ENCODE data around the gene NUP35.

Gene NUP35, protein sequence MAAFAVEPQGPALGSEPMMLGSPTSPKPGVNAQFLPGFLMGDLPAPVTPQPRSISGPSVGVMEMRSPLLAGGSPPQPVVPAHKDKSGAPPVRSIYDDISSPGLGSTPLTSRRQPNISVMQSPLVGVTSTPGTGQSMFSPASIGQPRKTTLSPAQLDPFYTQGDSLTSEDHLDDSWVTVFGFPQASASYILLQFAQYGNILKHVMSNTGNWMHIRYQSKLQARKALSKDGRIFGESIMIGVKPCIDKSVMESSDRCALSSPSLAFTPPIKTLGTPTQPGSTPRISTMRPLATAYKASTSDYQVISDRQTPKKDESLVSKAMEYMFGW

DNA sequence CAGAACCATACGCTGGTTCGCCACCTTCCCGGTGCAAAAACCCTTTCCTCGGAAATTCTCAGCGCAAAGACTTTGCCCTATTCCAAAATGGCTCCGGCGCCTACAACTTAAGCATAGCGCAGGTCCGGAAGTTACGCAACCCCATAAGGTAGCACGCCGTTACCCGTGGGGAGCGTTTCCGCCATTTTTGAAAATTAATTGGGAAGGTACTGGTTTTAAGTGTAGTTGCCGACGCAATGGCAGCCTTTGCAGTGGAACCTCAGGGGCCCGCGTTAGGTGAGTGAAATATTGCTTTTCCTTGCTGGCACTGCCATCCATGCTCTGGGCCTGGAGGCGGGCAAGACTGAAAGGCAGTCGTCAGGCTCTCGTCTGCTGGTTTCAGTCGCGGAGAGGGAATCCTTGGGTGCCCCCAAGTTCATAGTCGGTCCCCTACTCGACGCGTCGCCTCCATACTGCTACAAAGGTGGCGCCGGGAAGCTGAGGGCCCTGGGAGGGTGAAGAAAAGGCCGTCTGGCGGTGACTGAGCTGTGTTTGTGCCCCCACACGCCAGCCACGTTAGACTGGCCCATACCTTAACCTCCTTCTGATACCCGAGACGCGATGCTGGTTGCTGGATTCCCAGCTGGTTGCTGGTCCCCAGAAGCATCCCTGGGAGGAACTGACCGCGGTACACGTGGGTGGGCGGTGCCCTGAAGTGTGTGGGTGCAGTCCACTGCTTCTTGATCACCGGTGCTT, at the start of gene NUP35:
TSS of gene NUP35 (plus strand) at position 222 of the 735 bp plus-strand sequence. CDS start at position 237, 15 bp downstream.
- DNase-seq: peak; percentile 87

DNA sequence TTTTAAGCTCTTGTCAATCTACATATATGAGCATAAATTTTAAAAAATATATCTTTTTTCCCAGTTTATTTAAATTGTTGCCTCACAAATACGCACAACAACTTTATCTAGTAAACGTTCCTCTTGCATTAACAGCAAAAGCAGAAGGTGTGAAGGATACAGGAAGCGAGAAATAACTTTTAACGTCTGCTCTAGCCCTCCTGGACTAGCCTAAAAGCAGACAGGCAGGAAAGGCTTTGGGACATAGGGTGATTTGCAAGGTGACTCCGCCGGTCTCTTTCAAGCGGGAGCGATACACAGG, 46.1 kb upstream of the NUP35 start:
- DNase-seq: no peak

DNA sequence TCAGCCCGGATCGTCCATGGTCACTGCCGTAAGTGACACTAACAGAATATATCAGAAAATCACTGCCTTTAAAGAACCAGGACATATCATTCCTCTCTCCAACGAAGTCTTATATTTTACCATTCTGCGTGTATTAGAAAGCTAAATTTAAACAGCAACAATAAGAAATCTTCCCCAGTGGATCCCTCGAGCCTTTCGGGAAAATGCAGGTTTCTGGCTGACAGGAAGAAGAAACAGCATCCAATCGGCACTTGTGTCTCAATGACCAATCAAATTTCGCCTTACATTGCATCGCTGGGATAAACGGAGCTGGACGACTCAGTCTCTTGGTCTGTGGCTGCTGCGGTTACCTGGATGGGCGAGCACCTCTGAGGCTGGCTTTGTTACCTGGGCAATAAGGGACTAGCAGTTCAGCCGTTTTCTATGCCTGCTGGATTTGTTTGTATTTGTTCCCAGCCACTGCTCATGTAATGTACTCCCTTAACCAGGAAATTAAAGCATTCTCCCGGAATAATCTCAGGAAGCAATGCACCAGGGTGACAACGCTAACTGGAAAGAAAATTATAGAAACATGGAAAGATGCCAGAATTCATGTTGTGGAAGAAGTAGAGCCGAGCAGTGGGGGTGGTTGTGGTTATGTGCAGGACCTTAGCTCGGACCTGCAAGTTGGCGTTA, 45.6 kb upstream of the NUP35 start, which contains the start of gene DUSP19:
TSS of gene DUSP19 (plus strand) at position 284 of the 675 bp plus-strand sequence. CDS start at position 471, 187 bp downstream.
- peak; percentile 96 for DNase-seq

DNA sequence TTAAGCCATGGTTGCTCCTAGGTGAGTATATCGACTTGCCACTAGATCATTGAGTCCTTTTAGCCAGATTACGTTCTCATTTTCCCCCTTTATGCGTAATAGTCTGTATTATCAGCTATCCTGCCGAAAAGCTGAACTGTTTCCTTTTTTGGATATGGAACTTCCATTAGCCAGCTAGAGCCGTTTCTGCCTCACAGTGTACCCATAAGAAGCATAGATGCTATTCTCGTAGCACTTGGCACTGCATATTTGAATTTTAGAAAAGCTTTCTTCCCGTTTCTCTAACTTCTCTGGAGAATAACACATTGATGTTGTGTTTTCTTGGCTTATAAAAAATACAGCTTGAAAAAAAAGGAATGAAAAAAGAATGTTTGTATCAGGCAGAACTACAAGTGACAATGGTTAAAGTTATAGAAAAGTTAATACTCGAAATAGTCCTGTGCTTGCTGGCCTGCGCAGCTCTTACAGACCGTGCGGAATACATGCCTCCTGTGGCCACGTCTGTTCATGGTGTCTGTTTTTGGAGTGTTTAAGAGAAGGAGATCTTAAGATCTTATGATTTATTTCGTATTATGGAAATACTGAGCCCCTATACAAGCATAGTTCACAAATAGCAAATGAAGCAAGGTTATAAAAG, 45.0 kb upstream of the NUP35 start:
- DNase-seq: peak; percentile 60

DNA sequence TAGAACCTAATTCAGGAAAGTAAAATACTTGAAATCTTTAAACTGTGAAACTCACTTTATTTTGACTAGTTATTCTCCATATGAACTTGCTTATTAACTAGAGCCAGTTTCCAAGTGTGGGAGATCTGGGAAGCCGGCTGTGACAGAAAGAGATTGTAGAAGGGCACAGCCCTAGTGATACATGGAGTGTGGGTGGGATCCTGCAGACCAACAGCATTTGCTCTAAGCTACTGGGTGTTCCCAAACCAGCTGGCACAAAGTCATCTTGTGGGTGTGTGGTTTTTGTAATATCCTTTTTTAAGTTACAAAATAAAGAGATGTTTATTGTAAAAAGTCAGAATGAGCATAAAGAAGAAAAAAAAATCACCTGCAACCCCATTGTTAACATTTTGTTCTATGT, 42.3 kb upstream of the NUP35 start:
- DNase-seq: no peak

DNA sequence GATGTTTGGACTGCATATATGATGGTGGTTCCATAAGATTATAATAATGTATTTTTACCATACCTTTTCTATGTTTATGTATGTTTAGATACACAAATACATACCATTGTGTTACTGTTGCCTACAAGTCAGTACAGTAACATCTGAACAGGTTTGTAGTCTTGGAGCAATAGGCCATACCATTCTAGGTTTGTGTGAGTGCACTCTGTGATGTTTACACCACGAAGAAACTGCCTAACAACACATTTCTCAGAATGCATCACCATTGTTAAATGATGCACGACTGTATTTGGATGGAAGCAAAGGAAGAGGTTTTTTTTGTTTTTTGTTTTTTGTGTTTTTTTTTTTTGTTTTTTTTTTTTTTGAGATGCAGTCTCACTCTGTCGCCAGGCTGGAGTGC, 36.2 kb upstream of the NUP35 start:
- no peak for DNase-seq

DNA sequence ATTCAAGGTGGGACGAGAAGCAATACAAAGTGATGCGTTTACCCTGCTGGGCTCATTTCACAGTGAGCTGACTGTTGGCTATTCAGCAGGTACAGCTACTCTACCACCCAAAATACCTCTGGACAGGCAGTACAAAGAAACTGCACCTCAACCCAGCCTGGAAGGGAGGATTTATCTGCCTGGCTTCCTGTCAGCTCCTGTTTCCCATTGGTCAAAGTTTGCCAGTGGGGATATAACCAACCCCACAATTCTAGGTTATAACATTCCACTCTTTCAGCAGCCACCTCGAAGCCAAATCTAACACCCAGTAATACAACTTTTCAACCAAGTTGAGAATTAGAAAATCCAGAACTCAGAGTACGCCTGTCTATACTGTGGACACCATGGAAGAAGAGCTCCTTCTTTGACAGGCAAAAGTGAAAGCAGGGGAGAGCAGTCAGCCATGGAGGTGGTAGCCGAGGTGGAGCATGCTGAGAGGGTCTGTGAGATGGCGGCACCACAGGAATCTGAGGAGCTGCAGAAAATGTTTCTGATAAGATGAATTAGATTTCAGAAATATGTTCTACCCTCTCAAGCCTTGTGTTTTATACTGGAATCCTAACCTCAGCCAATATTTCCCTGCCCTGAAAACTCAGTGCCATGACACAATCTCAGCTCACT, 34.9 kb upstream of the NUP35 start:
- no peak for DNase-seq

DNA sequence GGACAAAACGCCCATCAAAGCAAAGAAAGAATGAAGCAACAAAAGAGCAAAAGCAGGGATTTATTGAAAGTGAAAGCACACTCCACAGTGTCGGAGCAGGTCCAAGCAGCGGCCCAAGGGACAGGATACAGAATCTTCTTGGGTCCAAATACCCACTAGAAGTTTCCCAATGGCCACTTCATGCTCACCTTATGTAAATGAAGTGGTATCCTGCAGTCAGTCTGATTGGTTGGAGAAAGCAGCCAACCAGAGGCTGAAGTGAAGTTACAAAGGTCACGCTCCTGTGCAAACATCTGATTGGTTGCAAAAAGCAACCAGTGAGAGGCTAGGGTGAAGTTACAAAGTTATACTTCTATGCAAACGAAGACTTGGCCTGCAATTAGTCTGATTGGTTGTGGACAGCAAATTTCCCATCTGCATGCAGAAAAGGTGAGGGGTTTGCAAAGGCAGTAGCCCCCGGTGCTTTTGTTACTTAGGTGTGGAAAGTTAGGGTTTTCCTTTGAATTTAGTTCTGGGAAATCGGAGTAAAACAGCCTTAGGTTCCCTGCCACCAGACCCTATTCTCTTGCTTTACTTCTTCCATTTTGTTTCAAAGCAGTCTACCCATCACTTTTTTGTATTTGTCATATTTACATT, 32.8 kb upstream of the NUP35 start:
- DNase-seq: no peak

DNA sequence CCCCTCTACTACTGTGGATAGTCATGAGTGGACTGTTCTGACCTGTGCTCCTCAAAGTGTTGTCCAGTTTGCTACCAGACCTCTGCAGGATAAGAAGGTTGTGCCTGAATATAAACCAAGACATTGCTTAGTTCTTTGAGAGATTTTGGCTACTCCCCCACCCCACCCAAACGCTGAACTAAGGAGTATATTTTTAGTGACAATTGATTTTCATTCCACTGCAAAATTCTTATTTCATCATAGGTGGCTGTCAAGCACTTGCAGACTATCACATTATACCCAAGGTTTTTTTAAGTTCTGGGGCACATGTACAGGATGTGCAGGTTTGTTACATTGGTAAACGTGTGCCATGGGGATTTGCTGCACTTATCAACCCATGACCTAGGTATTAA, 32.3 kb upstream of the NUP35 start:
- no peak for DNase-seq

DNA sequence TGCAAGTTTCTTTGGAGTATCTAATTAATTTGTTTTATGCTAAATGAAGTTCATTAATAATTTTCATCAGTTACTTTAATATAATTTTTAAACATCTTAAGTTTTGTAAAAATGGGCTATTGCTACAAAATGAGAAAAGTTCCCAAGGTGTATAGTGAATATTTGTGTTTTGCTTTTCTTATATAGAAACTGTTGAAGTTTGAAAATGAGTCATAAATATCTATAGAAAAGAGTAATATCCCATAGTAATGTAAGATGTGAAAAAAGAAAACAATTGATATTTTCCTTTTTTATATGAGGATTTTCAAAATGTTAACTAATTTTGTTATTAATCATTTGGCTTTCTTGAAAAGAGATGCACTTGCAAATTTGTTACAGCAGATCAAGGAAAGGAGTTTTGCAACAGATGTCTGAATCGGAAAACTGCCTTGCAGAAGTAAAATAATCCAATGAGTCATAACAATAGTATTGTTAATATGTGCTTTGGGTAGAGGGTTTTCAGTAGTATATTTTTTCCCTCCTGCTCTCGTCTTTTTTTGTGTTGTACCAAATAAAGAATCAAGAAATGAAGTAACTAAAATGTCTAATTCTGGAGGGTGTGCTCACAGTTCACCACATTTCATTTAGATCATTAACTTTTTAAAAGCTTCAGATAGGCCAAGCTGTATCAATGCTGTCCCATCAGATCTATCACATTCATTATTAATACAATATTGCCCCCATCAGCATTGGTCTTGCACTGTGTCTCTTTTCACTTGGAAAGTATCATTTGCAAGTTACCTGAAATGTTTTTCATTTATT, 30.2 kb upstream of the NUP35 start:
- DNase-seq: no peak

DNA sequence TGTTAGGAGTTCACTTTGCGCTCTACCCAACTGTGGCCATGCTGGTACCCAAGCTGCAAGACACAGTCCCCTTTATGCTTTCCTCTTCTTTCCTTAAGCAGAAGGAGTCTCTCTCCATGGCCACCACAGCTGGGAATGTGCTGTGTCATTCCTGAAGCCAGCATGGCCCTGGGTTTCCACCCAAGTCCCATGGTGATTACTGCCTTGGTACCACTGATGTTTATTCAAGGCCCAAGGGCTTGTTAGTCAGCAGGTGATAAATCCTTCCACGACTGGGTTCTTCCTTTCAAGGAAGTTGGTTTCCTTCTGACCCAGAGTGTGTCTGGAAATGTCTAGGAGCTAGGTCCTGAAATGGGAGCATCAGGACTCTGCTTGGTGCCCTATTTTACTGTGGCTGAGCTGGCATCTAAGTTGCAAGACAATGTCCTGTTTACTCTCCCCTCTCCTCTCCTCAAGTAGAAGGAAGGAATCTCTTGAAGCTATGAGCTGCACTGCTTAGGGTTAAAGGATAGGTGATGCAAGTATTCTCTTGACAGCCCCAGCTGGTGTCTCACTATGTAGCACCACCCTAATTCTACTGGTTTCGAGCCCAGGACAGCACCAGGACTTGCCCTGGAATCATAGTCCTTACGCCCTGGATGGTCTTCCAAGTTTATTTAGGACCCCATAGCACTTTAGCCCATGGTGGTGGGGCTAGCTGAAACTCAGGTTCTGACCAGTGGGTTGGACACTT, 18.7 kb upstream of the NUP35 start:
- DNase-seq: no peak

DNA sequence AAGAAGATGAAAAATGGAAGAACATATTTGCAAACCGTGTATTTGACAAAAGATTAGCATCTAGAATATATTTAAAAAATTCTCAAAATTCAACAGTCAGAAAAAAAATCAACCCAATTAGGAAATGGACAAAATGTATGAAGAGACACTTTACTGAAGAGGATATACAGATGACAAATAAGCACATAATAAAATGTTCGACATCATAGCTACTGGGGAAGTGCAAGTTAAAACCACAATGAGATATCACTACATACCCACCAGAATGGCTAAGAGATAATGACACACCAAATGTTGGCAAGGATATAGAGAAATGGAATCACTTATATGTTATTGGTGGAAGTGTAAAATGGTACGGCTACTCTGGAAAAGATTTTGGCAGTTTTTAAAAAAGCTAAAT, 11.7 kb upstream of the NUP35 start:
- no peak for DNase-seq

DNA sequence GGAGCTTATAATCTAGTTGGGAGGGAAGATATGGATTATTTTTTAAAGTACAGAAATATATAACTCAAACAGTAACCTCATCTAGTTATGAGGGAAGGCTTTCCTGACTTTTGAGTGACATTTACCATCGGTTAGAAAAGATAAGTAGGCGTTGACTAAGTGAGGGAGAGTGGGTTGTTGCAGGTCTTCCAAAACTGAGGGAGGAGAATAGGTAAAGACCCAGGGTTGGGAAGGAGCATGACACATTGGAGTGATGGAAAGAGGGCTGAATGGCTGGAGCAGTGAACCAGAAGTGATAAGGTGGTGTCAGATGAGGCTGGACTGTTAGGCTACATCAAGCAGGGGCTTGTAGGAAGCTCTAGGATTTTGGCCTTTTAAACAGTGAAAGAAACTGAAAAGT, 10.6 kb upstream of the NUP35 start:
- DNase-seq: no peak

DNA sequence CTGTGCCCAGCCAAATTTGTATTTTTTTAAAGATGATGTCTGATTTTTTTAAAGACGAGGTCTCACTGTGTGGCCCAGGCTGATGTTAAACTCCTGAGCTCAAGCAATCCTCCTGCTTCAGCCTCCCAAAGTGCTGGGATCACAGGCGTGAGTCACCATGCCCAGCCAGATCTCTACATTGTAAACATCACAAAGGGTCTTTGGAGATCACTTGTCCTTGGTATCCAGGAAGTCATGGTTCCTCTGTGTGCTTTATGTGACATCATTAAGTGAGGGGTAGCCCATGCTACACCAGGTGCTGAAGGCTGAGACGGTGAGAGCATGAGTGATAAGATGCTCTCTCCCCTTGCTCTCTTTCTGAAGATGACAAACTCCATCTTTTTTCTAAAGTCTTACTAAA, 7.0 kb upstream of the NUP35 start:
- no peak for DNase-seq

DNA sequence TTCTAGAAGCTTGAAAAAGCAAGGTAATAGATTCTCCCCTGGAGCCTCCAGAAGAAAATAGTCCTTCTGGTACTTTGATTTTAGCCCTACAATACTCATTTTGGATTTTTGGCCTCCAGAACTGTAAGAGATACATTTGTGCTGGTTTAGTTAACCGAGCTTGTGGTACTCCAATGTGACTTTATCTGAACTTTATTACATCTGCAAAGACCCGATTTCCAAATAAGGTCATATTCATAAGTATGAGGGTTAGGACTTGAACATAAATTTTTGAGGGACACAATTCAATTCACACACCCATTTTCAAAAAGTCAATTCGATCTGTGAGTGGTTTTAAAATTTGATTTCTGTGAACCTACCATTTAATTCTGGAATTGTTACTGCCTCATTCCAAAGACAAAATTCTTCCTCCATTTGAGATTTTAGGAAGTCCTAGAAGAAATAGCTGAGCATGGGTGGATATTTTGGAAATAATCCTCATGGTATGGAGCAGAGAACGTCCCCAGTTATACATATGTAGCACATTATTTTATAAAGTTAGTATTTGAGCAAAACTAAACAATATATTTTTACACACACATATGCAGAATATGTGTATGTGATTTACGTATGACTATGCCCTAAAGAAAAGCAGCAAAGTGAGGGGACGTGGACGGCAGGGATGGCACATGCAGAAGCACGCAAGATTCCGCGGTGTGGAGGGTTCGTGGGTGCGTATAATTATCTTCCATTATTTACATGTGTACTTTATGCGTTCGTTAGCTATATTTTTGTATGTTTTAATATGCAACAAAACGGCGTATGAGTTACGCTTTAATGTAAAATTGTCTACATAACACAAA, 905 bp upstream of the NUP35 start:
- no peak for DNase-seq

DNA sequence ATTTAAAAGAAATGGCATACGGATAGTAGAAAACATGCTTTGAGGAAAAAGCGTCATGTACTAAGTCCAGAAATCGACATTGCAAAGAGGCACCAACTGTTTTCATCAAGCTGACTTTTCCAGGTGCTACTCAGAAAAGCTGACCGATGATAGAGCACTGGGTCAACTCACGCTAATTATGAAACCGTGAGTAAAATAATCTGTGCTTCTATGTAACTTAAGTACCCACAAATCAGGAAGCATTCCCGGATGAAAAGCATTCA, 353 bp upstream of the NUP35 start:
- no peak for DNase-seq

DNA sequence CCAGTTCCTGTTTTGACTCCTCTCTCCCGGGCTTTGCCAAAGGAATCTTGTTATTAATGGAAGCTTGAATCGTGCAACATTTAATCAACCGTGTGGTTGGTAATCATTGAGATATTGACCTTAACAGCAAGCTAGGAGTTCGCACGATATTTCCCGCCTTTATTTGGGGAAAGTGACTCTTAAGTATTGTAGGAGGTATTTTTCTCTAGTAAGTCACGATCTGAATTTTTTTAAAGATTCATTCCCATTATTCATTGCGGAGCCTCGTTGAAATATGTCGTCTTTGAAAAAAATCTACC, 663 bp downstream of the NUP35 start:
- no peak for DNase-seq

DNA sequence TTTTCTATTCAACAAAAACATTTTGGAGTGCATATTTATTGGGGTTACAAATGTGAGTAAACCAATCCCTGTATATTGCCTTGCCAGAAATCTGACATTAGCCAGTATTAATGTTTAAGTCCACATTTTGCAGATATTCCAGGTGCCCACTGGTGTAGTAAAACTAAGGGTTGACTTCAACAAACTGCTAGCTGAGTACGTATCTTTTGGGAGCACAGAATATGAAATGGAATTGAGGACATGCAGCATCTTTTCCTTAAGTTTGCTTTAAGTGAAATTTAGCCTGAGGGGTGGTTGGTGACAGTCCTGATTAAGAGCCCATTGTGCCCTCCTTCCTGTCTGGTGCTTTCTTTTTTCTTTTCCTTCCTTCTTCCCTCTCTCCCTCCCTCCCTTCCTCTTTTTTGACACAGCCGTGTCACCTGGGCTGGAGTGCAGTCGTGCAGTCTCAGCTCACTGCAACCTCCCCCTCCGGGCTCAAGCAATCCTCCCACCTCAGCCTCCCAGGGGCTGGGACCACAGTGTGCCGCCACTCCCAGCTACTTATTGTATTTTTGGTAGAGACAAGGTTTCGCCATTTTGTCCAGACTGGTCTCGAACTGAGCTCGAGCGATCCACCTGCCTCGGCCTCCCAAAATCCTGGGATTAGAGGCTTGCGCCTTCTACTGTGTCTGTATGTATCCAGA, 1.6 kb downstream of the NUP35 start:
- no peak for DNase-seq

DNA sequence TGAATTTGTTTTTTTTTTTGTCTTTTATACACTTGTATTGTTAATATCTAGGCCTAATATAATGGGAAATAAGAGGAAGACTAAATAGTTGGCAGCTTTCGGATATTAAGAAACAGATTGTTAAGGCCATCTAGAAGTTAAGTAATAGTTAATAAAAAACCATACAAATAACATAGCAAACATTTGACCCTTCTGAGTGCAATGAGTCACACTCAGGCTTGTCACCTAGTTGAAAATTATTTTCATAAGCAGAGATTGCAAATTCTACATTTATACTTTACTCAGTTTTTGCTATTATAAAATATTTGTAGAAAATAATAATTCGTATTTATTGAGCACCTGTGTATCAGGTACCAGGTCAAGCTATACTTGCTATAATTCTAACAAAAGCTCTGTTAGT, 2.4 kb downstream of the NUP35 start:
- no peak for DNase-seq

DNA sequence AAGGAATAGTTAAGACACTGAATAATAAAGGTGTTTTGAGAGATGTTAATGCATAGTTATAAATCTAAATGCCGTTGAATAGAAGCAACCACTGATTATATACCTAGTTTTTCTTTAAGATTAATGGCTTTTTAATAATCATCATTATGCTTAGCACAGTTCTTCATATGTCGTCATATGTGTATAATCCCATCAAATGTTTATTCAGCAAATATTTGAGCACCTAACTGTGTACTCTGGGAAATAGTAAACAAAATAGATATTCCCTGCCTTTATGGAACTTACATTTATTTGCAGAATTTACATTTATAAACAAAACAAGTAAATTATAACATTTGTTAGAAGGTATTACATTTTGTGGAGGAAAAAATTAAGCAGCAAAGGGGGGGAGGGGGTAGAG, 9.8 kb downstream of the NUP35 start:
- DNase-seq: no peak

All from DMS79 (cell line).